ENCODE data around the gene NLRP1. TPM values are rescaled to one million over a fixed set of nuclear protein-coding genes. Genes with fewer than 3 reads are reported as not detected.

The NLRP1 gene
- total and polyA plus RNA-seq, 9 donors, result 29.3 to 75.9 (median 59.5) TPM

- H3K4me3 ChIP-seq, result no peak overlapping the region
- WGBS, 3 donors, result 74 to 77% (median 76%) methylated on average over 8 of the region's 8 CpGs
- intact Hi-C loops (cut with DNase I), result no loop called here
- H3K36me3 ChIP-seq, result no peaks in the 10 kb centered on the region
- no peaks in the 10 kb centered on the region for H3K9me3 ChIP-seq
- no peaks in the 10 kb centered on the region for H3K4me1 ChIP-seq (ENCODE audit: insufficient read depth)
- H3K27me3 ChIP-seq, result no peaks in the 10 kb centered on the region
- peak in 1 of 5 donors; percentile 31 for DNase-seq
- peak overlapping the region in 1 of 2 donors; percentile 67 for H3K27ac ChIP-seq
- TF ChIP-seq, protein P1, sequence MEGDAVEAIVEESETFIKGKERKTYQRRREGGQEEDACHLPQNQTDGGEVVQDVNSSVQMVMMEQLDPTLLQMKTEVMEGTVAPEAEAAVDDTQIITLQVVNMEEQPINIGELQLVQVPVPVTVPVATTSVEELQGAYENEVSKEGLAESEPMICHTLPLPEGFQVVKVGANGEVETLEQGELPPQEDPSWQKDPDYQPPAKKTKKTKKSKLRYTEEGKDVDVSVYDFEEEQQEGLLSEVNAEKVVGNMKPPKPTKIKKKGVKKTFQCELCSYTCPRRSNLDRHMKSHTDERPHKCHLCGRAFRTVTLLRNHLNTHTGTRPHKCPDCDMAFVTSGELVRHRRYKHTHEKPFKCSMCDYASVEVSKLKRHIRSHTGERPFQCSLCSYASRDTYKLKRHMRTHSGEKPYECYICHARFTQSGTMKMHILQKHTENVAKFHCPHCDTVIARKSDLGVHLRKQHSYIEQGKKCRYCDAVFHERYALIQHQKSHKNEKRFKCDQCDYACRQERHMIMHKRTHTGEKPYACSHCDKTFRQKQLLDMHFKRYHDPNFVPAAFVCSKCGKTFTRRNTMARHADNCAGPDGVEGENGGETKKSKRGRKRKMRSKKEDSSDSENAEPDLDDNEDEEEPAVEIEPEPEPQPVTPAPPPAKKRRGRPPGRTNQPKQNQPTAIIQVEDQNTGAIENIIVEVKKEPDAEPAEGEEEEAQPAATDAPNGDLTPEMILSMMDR (IDR thresholded peaks at IDR 0.05), result no peak
- TF ChIP-seq EP300 (IDR thresholded peaks at IDR 0.05), result no peak
- no peak for TF ChIP-seq POLR2A (IDR thresholded peaks at IDR 0.05)
Observed at GRCh38 chr17:5501685-5502084, 82.6 kb downstream of the NLRP1 start.

- Histone ChIP-seq H3K9me3 (no peaks in the 10 kb centered on the region), H3K36me3 (no peaks in the 10 kb centered on the region), H3K4me1 (ENCODE audit: insufficient read depth) (no peaks in the 10 kb centered on the region), H3K4me3 (peak overlapping the region; percentile 59), H3K27ac (peak overlapping the region; percentile 61 to 67), H3K27me3 (no peaks in the 10 kb centered on the region)
- TF ChIP-seq EP300 (IDR thresholded peaks at IDR 0.05) (no peak), POLR2A (IDR thresholded peaks at IDR 0.05) (peak; percentile 56)
- TF ChIP-seq, protein P1 (IDR thresholded peaks at IDR 0.05), result no peak
- peak; percentile 93 to 95 (median 94) for DNase-seq
- WGBS, 3 donors, result 1 to 2% (median 1%) methylated on average over 50 to 67 of the region's 67 CpGs
- intact Hi-C loops (cut with DNase I), result no loop called here
Observed at GRCh38 chr17:5500589-5501391, 83.5 kb downstream of the NLRP1 start.

GRCh38 chr17:5500247-5500588, 84.1 kb downstream of the NLRP1 start:
- Histone ChIP-seq H3K4me1 (ENCODE audit: insufficient read depth) (no peaks in the 10 kb centered on the region), H3K4me3 (peak overlapping the region; percentile 59), H3K36me3 (no peaks in the 10 kb centered on the region), H3K27me3 (no peaks in the 10 kb centered on the region), H3K27ac (peak overlapping the region; percentile 61 to 67), H3K9me3 (no peaks in the 10 kb centered on the region)
- no peak for DNase-seq
- TF ChIP-seq, protein P1 (IDR thresholded peaks at IDR 0.05), result no peak
- no peak for TF ChIP-seq POLR2A (IDR thresholded peaks at IDR 0.05)
- no peak for TF ChIP-seq EP300 (IDR thresholded peaks at IDR 0.05)
- intact Hi-C loops (cut with DNase I), result no loop called here
- 0 to 4% (median 1%) methylated on average over 16 to 18 of the region's 18 CpGs for WGBS, 3 donors

DNA sequence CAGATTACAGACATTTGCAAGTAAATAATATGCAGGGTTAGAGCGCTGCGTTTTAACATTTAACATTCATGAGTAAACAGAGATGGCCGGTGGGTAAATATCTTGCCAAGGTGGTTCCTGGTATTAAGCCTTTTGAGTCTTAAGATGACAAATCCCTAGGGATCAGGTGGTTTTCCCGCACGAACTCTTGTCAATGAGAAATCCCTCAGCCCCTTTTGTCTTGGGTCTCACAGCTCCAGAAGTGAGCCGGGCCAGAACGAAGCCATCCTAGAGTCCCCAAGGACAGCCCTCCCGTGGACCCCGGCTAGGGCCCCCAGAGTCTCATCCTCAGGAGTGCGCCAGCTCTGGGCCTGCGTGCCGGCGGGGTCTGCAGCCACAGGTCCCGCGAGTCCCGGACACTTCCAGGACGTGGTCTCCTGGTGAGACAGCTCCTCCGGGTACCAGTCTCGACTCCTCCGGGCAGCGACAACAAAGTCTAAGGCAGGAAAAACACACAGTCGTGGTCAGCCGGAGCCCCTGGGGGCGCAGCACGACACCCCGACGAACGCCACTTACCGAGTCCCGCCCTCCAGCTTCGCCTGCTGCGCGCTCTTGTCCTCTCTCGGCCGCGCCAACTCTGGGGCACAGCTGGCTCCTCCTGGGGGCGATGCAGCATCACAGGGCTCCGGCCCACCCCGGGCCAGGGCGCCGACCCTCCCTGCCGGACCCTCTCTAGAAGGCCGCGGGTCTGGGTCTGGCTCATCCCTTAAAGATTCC, 84.7 kb downstream of the NLRP1 start:
- Histone ChIP-seq H3K36me3 (no peaks in the 10 kb centered on the region), H3K4me3 (peak overlapping the region; percentile 59), H3K4me1 (ENCODE audit: insufficient read depth) (no peaks in the 10 kb centered on the region), H3K27me3 (no peaks in the 10 kb centered on the region), H3K9me3 (no peaks in the 10 kb centered on the region), H3K27ac (peak overlapping the region in 1 of 2 donors; percentile 67)
- peak in 4 of 5 donors; percentile 21 to 51 (median 46) for DNase-seq
- 14 to 22% (median 20%) methylated on average over 33 to 44 of the region's 44 CpGs for WGBS, 3 donors
- TF ChIP-seq, protein P1 (IDR thresholded peaks at IDR 0.05), result no peak
- TF ChIP-seq POLR2A (IDR thresholded peaks at IDR 0.05) (no peak), EP300 (IDR thresholded peaks at IDR 0.05) (no peak)
- intact Hi-C loops (cut with DNase I), result no loop called here
